GM21529 (cell line): ENCODE measurements around the gene ELANE.
"Not testable (repeated sequence)": the region's sequence is repeated elsewhere in the genome, so short reads cannot be mapped to it uniquely, and the experiment has no call there.

Experiments used
- ATAC-seq: cut with Tn5 transposase; IDR thresholded peaks from one replicate; pipeline ENCODE4 v1.9.1; 2021; ENCODE audit not compliant: unreplicated experiment

The ELANE gene

GRCh38 chr19:876780-877314 lies 24.7 kb downstream of the ELANE start:
- ATAC-seq, result no peak

GRCh38 chr19:877992-878660 lies 26.0 kb downstream of the ELANE start:
- not testable (repeated sequence) for ATAC-seq

- ATAC-seq, result not testable (repeated sequence)
Observed at GRCh38 chr19:878751-879561, 26.9 kb downstream of the ELANE start.

GRCh38 chr19:879711-880438 lies 27.8 kb downstream of the ELANE start:
- no peak for ATAC-seq

- no peak for ATAC-seq
Observed at GRCh38 chr19:881385-882071, 29.4 kb downstream of the ELANE start.

GRCh38 chr19:882871-883497 lies 30.9 kb downstream of the ELANE start:
- ATAC-seq, result no peak

- ATAC-seq, result no peak
Observed at GRCh38 chr19:883661-884211, 31.6 kb downstream of the ELANE start.

GRCh38 chr19:884420-885211 lies 32.5 kb downstream of the ELANE start:
- ATAC-seq, result no peak

- no peak for ATAC-seq
Observed at GRCh38 chr19:885536-886224, 33.6 kb downstream of the ELANE start.

GRCh38 chr19:887072-887471 lies 35.0 kb downstream of the ELANE start:
- no peak for ATAC-seq

- no peak for ATAC-seq
Observed at GRCh38 chr19:887599-887998, 35.5 kb downstream of the ELANE start.

- ATAC-seq, result no peak
Observed at GRCh38 chr19:888581-889385, 36.7 kb downstream of the ELANE start.

GRCh38 chr19:889662-890295 lies 37.7 kb downstream of the ELANE start:
- no peak for ATAC-seq

GRCh38 chr19:890831-891230 lies 38.7 kb downstream of the ELANE start:
- no peak for ATAC-seq

GRCh38 chr19:891421-892200 lies 39.5 kb downstream of the ELANE start:
- ATAC-seq, result not testable (repeated sequence)

GRCh38 chr19:892243-892893 lies 40.3 kb downstream of the ELANE start:
- no peak for ATAC-seq
